H1 (cell line): ENCODE data around the gene CCN6. TPM values are rescaled to one million over a fixed set of nuclear protein-coding genes. Genes with fewer than 3 reads are reported as not detected.

ENCODE experiments used
- ASH2L ChIP-seq: fragments of 200-600, 300-600 bp; sonication (generic); IDR thresholded peaks from one replicate; pipeline ENCODE4 v1.7.1; 2017; ENCODE audit warnings: low read length
- CREB1 ChIP-seq: IDR thresholded peaks from 2 replicates; pipeline ENCODE4 v1.6.1; 2012; ENCODE audit warnings: inconsistent platforms
- GTF2F1 ChIP-seq: IDR thresholded peaks from 2 replicates; pipeline ENCODE4 v1.6.1; 2012; ENCODE audit warnings: low read depth, low read length, improper control_type of control experiment, borderline replicate concordance
- JUN ChIP-seq: IDR thresholded peaks from 2 replicates; pipeline ENCODE4 v1.6.1; 2011; ENCODE audit warnings: low read depth, mild to moderate bottlenecking, improper control_type of control experiment, low read length
- KDM4A ChIP-seq: IDR thresholded peaks from one replicate; pipeline ENCODE4 v1.7.1; 2012; ENCODE audit warnings: low read depth, mild to moderate bottlenecking, moderate library complexity, low read length, inconsistent platforms; ENCODE audit not compliant: severe bottlenecking
- MAX ChIP-seq: IDR thresholded peaks from 2 replicates; pipeline ENCODE4 v1.6.1; 2012; ENCODE audit warnings: inconsistent platforms
- POLR2A ChIP-seq, 2 experiments: IDR thresholded peaks; 1 replicate in 1 of 2; 2 replicates in 1 of 2; pipeline ENCODE4 v1.6.1; 2011; ENCODE audit warnings: low read depth in 2 of 2, low read length in 2 of 2, mild to moderate bottlenecking in 2 of 2; ENCODE audit errors: control extremely low read depth in 1 of 2
- RBBP5 ChIP-seq: IDR thresholded peaks from 2 replicates; pipeline ENCODE4 v1.7.1; 2012; ENCODE audit warnings: low read depth, mild to moderate bottlenecking, inconsistent platforms, low read length, moderate library complexity, borderline replicate concordance
- SAP30 ChIP-seq: fragments of 300-600 bp; sonication (generic); IDR thresholded peaks from 2 replicates; pipeline ENCODE4 v1.7.1; 2012; ENCODE audit warnings: low read length, moderate library complexity, mild to moderate bottlenecking, inconsistent platforms; ENCODE audit not compliant: insufficient read depth, insufficient replicate concordance
- SIRT6 ChIP-seq: IDR thresholded peaks from one replicate; pipeline ENCODE4 v1.7.1; 2012; ENCODE audit warnings: low read length, inconsistent platforms
- TEAD4 ChIP-seq: IDR thresholded peaks from 2 replicates; pipeline ENCODE4 v1.6.1; 2012; ENCODE audit warnings: low read depth, low read length, inconsistent platforms, mixed read lengths
- YY1 ChIP-seq: IDR thresholded peaks from 2 replicates; pipeline ENCODE4 v1.6.1; 2011; ENCODE audit warnings: low read depth, mild to moderate bottlenecking, low read length
- polyA plus RNA-seq, 7 experiments: library from polyadenylated mRNA; depleted of rRNA in 3 of 7; stranded (reverse) in 5 of 7; unstranded in 2 of 7; fragments of >200 nt in 5 of 7; fragments of 200-250 nt in 2 of 7; gene quantifications; 1 replicate in 5 of 7; 2 replicates in 1 of 7; 4 replicates in 1 of 7; pipeline versions ENCODE4 v1.2.1 to v1.2.3, GENCODE V29; 2011 to 2013; ENCODE audit warnings: missing spikeins in 2 of 7, mixed read lengths in 2 of 7
- total RNA-seq: library from RNA; stranded (reverse); fragmentation: NEBNext Ultra II Directional; extraction: Animal tissue kit (Norgen Biotek cat#: 25700); gene quantifications from 2 replicates; pipeline ENCODE4 v1.2.1, GENCODE V29; 2021

Gene CCN6
- total and polyA plus RNA-seq, 2 of the 8 experiments (the other 6 are each of a cell fraction or from before 2014, with no cell fraction given), result not detected

DNA sequence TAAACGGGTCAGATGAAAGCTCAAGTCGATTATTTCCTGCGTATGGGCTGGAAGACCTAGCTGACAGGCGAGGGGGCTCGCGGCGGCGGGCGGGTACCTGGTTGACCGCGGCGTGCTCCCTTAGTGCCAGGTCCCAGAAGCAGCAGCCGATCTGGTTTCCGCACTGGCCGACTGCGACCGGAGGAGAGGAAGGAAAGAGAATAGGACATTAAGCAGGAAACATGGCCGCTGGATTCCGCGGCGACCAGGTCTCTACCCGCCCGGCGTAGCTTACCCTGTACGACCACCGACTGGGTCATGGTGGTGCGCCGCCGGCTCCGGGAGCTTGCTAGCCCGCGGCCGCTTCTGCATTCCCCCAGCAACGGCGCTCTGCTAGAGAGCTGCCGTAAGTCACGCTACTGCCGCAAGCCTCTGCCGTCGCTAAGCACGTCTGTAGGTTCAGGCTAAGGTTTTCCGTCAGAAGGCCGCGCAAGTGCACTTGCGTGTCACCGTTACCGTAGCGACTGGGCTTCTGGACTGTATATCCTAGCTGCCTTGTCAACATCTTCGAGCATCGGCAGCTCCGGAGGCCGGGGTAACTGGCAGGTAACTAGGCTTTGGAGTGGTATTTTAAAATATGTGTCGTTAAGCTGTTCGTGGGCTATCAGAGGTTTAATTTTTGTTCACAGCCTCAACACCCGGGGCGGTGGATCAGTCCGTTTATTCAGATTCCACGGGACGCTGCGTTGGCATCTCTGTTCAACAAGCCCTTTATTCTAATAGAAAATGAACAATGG, 33.4 kb downstream of the CCN6 start, which contains the start of the genes FAM229B and TUBE1 (continued):
- TF ChIP-seq MAX, result peak; percentile 37
- no peak for TF ChIP-seq GTF2F1
- peak; percentile 65 for TF ChIP-seq SAP30
- TF ChIP-seq JUN, result no peak
- peak; percentile 89 for TF ChIP-seq RBBP5
- TF ChIP-seq YY1, result peak; percentile 89
- TF ChIP-seq SIRT6, result no peak
- peak; percentile 89 for TF ChIP-seq ASH2L
- peak; percentile 72; the same call in 1 of the 2 replicates for TF ChIP-seq CREB1
- peak; percentile 33; the same call in 1 of the 2 replicates for TF ChIP-seq TEAD4
- TF ChIP-seq POLR2A (IDR thresholded peaks at IDR 0.05; ENCODE audit: control extremely low read depth in 1 of 2, low read depth in 2 of 2, low read length in 2 of 2), result peak; percentile 75 to 85
- peak; percentile 46 for TF ChIP-seq KDM4A
- TF ChIP-seq, all 59 proteins: peak for 15
